Smooth muscle cell (in vitro differentiated cells): ENCODE measurements around the gene NEMF. TPM values are rescaled to one million over a fixed set of nuclear protein-coding genes. Genes with fewer than 3 reads are reported as not detected.

ENCODE experiments used
- DNase-seq: peaks from one replicate; lab custom pipeline; 2025; ENCODE audit not compliant: unreplicated experiment; lab: John Stamatoyannopoulos, UW
- H2AFZ ChIP-seq: fragments of 200-600 bp; sonication (generic); 2 replicates; pipeline ENCODE4 v1.6.0; 2016; ENCODE audit warnings: antibody characterized with exemption, low read depth, mild to moderate bottlenecking
- H3F3A ChIP-seq: fragments of 200-600 bp; sonication (generic); 2 replicates; pipeline ENCODE4 v1.6.0; 2017; ENCODE audit warnings: antibody characterized with exemption, low read depth
- H3K27ac ChIP-seq: fragments of 200-600 bp; sonication (generic); 2 replicates; pipeline ENCODE4 v1.5.1; 2016; ENCODE audit warnings: low read depth, mild to moderate bottlenecking
- H3K27me3 ChIP-seq: fragments of 200-600 bp; sonication (generic); 2 replicates; pipeline ENCODE4 v1.6.1; 2016; ENCODE audit warnings: low read depth, mild to moderate bottlenecking
- H3K36me3 ChIP-seq: fragments of 200-600 bp; sonication (generic); 2 replicates; pipeline ENCODE4 v1.5.1; 2016; ENCODE audit warnings: low read depth
- H3K4me1 ChIP-seq: fragments of 200-600 bp; sonication (generic); 2 replicates; pipeline ENCODE4 v1.5.1; 2016; ENCODE audit warnings: low read depth
- H3K4me2 ChIP-seq: fragments of 200-600 bp; sonication (generic); 2 replicates; pipeline ENCODE4 v1.6.0; 2016; ENCODE audit warnings: mild to moderate bottlenecking
- H3K4me3 ChIP-seq: fragments of 200-600 bp; sonication (generic); 2 replicates; pipeline ENCODE4 v1.5.1; 2016; ENCODE audit warnings: mild to moderate bottlenecking
- H3K79me2 ChIP-seq: fragments of 200-600 bp; sonication (generic); 2 replicates; pipeline ENCODE4 v1.6.0; 2016; ENCODE audit warnings: low read depth, mild to moderate bottlenecking
- H3K9ac ChIP-seq: fragments of 200-600 bp; sonication (generic); 2 replicates; pipeline ENCODE4 v1.6.0; 2016; ENCODE audit warnings: low read depth
- H3K9me3 ChIP-seq: fragments of 200-600 bp; sonication (generic); replicated peaks from 2 replicates; pipeline ENCODE4 v1.5.1; 2016; ENCODE audit warnings: low read depth
- H4K20me1 ChIP-seq: fragments of 200-600 bp; sonication (generic); 2 replicates; pipeline ENCODE4 v1.6.0; 2016; ENCODE audit warnings: low read depth
- CTCF ChIP-seq: fragments of 200-600 bp; sonication (generic); IDR thresholded peaks from 2 replicates; pipeline ENCODE4 v1.5.1; 2017; ENCODE audit warnings: borderline replicate concordance, mild to moderate bottlenecking, antibody characterized with exemption; ENCODE audit not compliant: insufficient read depth, poor library complexity, severe bottlenecking
- WGBS: methylation state at CpG from one replicate; pipeline ENCODE4 v1.1.7; 2016; ENCODE audit warnings: low lambda C conversion rate; 5-methylcytosine and 5-hydroxymethylcytosine counted together
- polyA plus RNA-seq: library from polyadenylated mRNA; unstranded; fragments of >200 nt; fragmentation: Nextera tagmentation; extraction: Ambion mirVana; gene quantifications from 2 replicates; pipeline ENCODE4 v1.2.1, GENCODE V29; 2016
- total RNA-seq: library from RNA; depleted of rRNA; stranded (reverse); fragments of >200 nt; gene quantifications from 2 replicates; pipeline ENCODE4 v1.2.3, GENCODE V29; 2014

Gene NEMF
- total and polyA plus RNA-seq, 2 experiments from 2014 or later, result 41.2 TPM

- Histone ChIP-seq H3F3A (peaks cover 20% of the 10 kb centered on the region), H3K36me3 (no peaks in the 10 kb centered on the region), H3K9ac (no peak overlapping the region), H3K79me2 (no peaks in the 10 kb centered on the region), H3K27me3 (no peaks in the 10 kb centered on the region), H4K20me1 (no peaks in the 10 kb centered on the region), H3K4me3 (no peak overlapping the region), H3K9me3 (no peaks in the 10 kb centered on the region), H2AFZ (no peak overlapping the region), H3K4me2 (no peak overlapping the region), H3K27ac (peak overlapping the region; percentile 34), H3K4me1 (peaks cover 16% of the 10 kb centered on the region)
- DNase-seq, result peak; percentile 21
- WGBS, result 3% methylated on average over 4 of the region's 4 CpGs
- TF ChIP-seq CTCF, result peak; percentile 96
Observed at GRCh38 chr14:49865431-49865859, 12.9 kb upstream of the NEMF start.

DNA sequence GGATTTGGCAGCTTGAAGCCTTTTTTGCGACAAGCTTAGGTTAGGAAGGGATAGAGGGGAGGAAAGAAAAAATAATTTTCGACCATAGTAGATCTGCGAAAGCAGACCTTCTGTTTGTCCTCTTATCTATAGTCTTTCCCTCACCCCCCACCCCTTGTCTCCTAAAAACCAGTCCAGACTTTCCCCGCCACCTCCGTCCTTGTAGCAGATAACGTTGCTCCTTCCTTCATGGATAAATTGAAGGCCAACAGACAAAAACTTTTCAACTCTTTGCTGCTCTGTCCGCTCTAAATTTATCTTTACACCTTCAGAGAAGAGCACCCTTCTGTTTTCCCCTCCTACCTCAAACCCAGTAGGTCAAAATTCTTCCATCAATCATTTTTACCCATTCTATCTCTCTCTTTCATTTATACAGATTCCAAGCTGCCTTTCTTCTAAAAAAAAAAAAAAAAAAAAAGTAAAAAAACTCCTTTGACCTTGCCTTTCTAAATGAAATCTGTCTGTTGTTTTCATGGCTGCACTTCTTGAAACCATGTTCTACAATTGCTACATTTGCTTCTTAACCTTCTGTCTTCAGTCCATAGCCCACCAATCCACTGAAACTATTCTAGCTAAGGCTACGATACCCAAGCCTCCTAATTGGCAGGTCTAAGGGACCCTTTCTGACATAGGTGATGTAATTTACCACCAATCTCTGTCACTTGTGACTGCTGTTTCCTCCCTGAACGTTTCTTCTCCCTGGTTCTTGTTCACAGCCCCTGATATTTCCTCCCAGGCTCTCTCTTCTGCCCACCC is 11.1 kb upstream of the NEMF start:
- no peaks in the 10 kb centered on the region for H3K27me3 ChIP-seq
- H3F3A ChIP-seq, result peaks cover 23% of the 10 kb centered on the region
- H3K4me2 ChIP-seq, result peak overlapping the region; percentile 85
- H4K20me1 ChIP-seq, result no peaks in the 10 kb centered on the region
- peak overlapping the region; percentile 68 for H3K4me3 ChIP-seq
- no peak for DNase-seq
- no peaks in the 10 kb centered on the region for H3K9me3 ChIP-seq
- H3K79me2 ChIP-seq, result no peaks in the 10 kb centered on the region
- peaks cover 16% of the 10 kb centered on the region for H3K4me1 ChIP-seq
- TF ChIP-seq CTCF, result no peak
- peak overlapping the region; percentile 34 for H2AFZ ChIP-seq
- 12% methylated on average over 9 of the region's 9 CpGs for WGBS
- H3K36me3 ChIP-seq, result no peaks in the 10 kb centered on the region
- H3K9ac ChIP-seq, result peak overlapping the region; percentile 75
- H3K27ac ChIP-seq, result peak overlapping the region; percentile 95

GRCh38 chr14:49862089-49862673 is 9.6 kb upstream of the NEMF start:
- peak overlapping the region; percentile 94 for H3K9ac ChIP-seq
- TF ChIP-seq CTCF, result peak; percentile 100

More at GRCh38 chr14:49862089-49862673, 9.6 kb upstream of the NEMF start:
- Histone ChIP-seq H3K4me1 (peaks cover 12% of the 10 kb centered on the region), H3F3A (peaks cover 23% of the 10 kb centered on the region), H3K27ac (peak overlapping the region; percentile 95), H3K4me2 (peak overlapping the region; percentile 90), H4K20me1 (no peaks in the 10 kb centered on the region), H3K4me3 (peak overlapping the region; percentile 68), H2AFZ (peak overlapping the region; percentile 93), H3K27me3 (no peaks in the 10 kb centered on the region), H3K36me3 (no peaks in the 10 kb centered on the region), H3K9me3 (no peaks in the 10 kb centered on the region), H3K79me2 (no peaks in the 10 kb centered on the region)
- peak; percentile 77 for DNase-seq
- under 1% methylated on average over 29 of the region's 30 CpGs for WGBS
